Middle frontal gyrus (tissue), 1 donor: Measurements from ENCODE around the gene LYPD1.

Source experiments
- DNase-seq: peaks from one replicate; pipeline ENCODE4 v3.0.0-alpha.2; 2015; ENCODE audit warnings: low spot score; ENCODE audit errors: extremely low spot score

LYPD1 gene

DNA sequence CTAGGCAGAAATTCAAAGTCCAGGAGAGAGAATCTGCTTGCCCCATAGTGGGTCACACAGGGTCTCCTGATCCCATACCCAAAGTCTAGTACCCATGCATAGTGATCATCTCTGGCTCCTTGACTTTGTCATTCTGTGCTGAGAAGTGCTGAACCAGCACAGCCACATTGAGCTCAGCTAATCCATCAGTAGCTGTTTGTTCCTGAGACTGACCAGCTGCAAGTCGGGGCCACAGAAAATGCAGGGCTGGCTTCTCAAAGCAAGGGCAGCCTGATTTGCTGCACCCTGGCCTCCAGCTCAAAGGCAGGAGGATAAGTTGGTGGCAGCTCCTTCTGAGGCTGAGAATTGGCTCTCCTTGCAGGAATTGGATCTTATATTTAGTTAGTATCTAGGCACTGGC lies 72.2 kb downstream of the LYPD1 start:
- DNase-seq = no peak

DNA sequence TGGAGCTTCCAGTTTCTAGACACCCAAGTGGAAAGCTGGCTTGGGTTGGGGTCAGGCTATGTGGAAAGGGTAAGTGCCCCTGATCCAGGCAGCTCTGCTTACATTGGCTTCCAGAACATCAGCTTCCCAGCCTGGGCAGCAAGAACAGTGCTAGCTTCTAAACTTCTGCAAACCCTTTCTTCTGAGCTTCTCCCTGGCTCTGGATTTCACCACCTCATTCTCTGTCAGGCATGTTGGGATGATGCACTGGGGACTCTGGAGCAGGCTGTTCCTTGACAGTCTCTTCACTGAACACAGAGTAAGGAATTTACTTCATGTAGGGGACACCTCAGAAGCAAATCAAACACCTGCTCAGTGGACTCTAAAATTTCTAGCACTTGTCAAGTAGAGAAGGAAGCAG lies 72.8 kb downstream of the LYPD1 start:
- DNase-seq = no peak

DNA sequence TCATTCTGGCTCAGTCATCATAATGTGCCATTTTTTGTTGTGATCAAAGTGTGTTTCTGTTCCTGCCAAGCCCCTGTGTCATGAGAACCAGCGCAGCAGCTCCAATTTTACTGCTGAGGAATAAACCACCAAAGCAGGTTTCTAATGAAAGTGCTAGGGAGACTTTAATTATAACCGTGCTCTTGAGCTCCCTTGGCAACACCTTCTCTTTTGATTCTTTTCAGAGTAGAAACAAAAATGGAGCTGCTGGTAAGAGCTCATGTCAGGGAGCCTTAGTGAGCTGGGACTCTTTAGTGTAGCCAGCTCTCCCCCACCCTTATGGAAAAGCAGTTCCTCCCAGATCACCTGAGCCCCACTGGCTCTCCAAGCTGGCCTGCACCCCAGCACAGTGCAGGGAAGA lies 74.3 kb downstream of the LYPD1 start:
- DNase-seq = no peak

DNA sequence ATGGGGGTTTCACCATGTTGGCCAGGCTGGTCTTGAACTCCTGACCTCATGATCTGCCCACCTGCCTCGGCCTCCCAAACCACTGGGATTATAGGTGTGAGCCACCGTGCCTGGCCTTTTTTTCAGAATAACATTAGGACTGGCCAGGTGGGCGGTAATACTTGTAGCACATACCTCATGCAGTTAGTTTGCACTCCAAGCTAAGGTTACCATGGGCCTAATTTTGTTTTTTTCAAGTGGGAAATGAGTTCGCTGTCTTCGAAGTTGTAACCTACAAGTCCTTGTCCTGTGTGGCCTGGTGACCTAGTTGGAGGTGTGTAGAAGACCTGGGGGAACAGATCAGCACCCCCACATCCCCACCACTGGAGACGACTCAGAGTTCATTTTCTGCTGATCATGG lies 74.8 kb downstream of the LYPD1 start:
- DNase-seq = no peak
